ENCODE measurements around the gene GLCCI1.
"Not testable (repeated sequence)": the region's sequence is repeated elsewhere in the genome, so short reads cannot be mapped to it uniquely, and the experiment has no call there.

The GLCCI1 gene

GRCh38 chr7:8057566-8057965 is 89.0 kb downstream of the GLCCI1 start:
- Histone ChIP-seq H3K27me3 (ENCODE audit: low read depth) (no peaks in the 10 kb centered on the region), H3K9me3 (no peaks in the 10 kb centered on the region), H3K36me3 (replicated peaks) (peaks cover 5% of the 10 kb centered on the region), H3K4me3 (no peak overlapping the region), H3K4me1 (peaks cover 7% of the 10 kb centered on the region)
- in situ Hi-C loops (cut with MboI; ENCODE audit: low sequenced_read_pairs), result no loop called here
- DNase-seq (ENCODE audit: low spot score in 2 of 2), result peak in 1 of 2 experiments; percentile 3

- DNase-seq (ENCODE audit: low spot score in 2 of 2), result no peak
- H3K9me3 ChIP-seq, result no peaks in the 10 kb centered on the region
- H3K4me1 ChIP-seq, result peaks cover 7% of the 10 kb centered on the region
- in situ Hi-C loops (cut with MboI; ENCODE audit: low sequenced_read_pairs), result no loop called here
- H3K36me3 ChIP-seq (replicated peaks), result peaks cover 5% of the 10 kb centered on the region
- H3K27me3 ChIP-seq (ENCODE audit: low read depth), result no peaks in the 10 kb centered on the region
- no peak overlapping the region for H3K4me3 ChIP-seq
Observed at GRCh38 chr7:8058322-8058721, 89.7 kb downstream of the GLCCI1 start.

- Histone ChIP-seq H3K9me3 (no peaks in the 10 kb centered on the region), H3K4me3 (no peak overlapping the region), H3K4me1 (peaks cover 7% of the 10 kb centered on the region), H3K36me3 (replicated peaks) (peaks cover 5% of the 10 kb centered on the region), H3K27me3 (ENCODE audit: low read depth) (no peaks in the 10 kb centered on the region)
- DNase-seq (ENCODE audit: low spot score in 2 of 2), result no peak
- in situ Hi-C loops (cut with MboI; ENCODE audit: low sequenced_read_pairs), result no loop called here
Observed at GRCh38 chr7:8058852-8059251, 90.3 kb downstream of the GLCCI1 start.

- H3K36me3 ChIP-seq (replicated peaks), result peaks cover 5% of the 10 kb centered on the region
- in situ Hi-C loops (cut with MboI; ENCODE audit: low sequenced_read_pairs), result no loop called here
- H3K4me3 ChIP-seq, result no peak overlapping the region
Observed at GRCh38 chr7:8060241-8060640, 91.6 kb downstream of the GLCCI1 start.

GRCh38 chr7:8063300-8063699 is 94.7 kb downstream of the GLCCI1 start:
- H3K9me3 ChIP-seq; DNase-seq (ENCODE audit: low spot score in 2 of 2); in situ Hi-C loops (cut with MboI; ENCODE audit: low sequenced_read_pairs); H3K27me3 ChIP-seq (ENCODE audit: low read depth); H3K36me3 ChIP-seq (replicated peaks); H3K4me3 ChIP-seq: not testable (repeated sequence)
- H3K4me1 ChIP-seq, result peaks cover 17% of the 10 kb centered on the region

More at GRCh38 chr7:8060241-8060640, 91.6 kb downstream of the GLCCI1 start:
- DNase-seq (ENCODE audit: low spot score in 2 of 2), result no peak
- Histone ChIP-seq H3K9me3 (no peaks in the 10 kb centered on the region), H3K27me3 (ENCODE audit: low read depth) (no peaks in the 10 kb centered on the region), H3K4me1 (peaks cover 11% of the 10 kb centered on the region)

- no peaks in the 10 kb centered on the region; the same call in 1 of the 2 replicates for H3K36me3 ChIP-seq (replicated peaks)
- in situ Hi-C loops (cut with MboI; ENCODE audit: low sequenced_read_pairs), result no loop called here
- no peak overlapping the region for H3K4me3 ChIP-seq
- no peaks in the 10 kb centered on the region for H3K27me3 ChIP-seq (ENCODE audit: low read depth)
- no peak for DNase-seq (ENCODE audit: low spot score in 2 of 2)
- no peaks in the 10 kb centered on the region for H3K9me3 ChIP-seq
- H3K4me1 ChIP-seq, result peaks cover 17% of the 10 kb centered on the region
Observed at GRCh38 chr7:8063706-8064297, 95.2 kb downstream of the GLCCI1 start.

GRCh38 chr7:8064828-8065227 is 96.2 kb downstream of the GLCCI1 start:
- DNase-seq (ENCODE audit: low spot score in 2 of 2), result no peak
- Histone ChIP-seq H3K9me3 (no peaks in the 10 kb centered on the region), H3K4me3 (no peak overlapping the region), H3K36me3 (replicated peaks) (no peaks in the 10 kb centered on the region; the same call in 1 of the 2 replicates), H3K4me1 (peaks cover 17% of the 10 kb centered on the region), H3K27me3 (ENCODE audit: low read depth) (no peaks in the 10 kb centered on the region)
- in situ Hi-C loops (cut with MboI; ENCODE audit: low sequenced_read_pairs), result no loop called here

- in situ Hi-C loops (cut with MboI; ENCODE audit: low sequenced_read_pairs), result no loop called here
- DNase-seq (ENCODE audit: low spot score in 2 of 2), result peak in 1 of 2 experiments; percentile 21
- no peak overlapping the region for H3K4me3 ChIP-seq
- H3K4me1 ChIP-seq, result peaks cover 17% of the 10 kb centered on the region
- H3K27me3 ChIP-seq (ENCODE audit: low read depth), result no peaks in the 10 kb centered on the region
- no peaks in the 10 kb centered on the region; the same call in 1 of the 2 replicates for H3K36me3 ChIP-seq (replicated peaks)
- H3K9me3 ChIP-seq, result no peaks in the 10 kb centered on the region
Observed at GRCh38 chr7:8065356-8065813, 96.8 kb downstream of the GLCCI1 start.

- Histone ChIP-seq H3K4me1 (peaks cover 17% of the 10 kb centered on the region), H3K36me3 (replicated peaks) (no peaks in the 10 kb centered on the region), H3K9me3 (no peaks in the 10 kb centered on the region), H3K27me3 (ENCODE audit: low read depth) (no peaks in the 10 kb centered on the region), H3K4me3 (no peak overlapping the region)
- no peak for DNase-seq (ENCODE audit: low spot score in 2 of 2)
- in situ Hi-C loops (cut with MboI; ENCODE audit: low sequenced_read_pairs), result no loop called here
Observed at GRCh38 chr7:8068892-8069686, 100.5 kb downstream of the GLCCI1 start.

GRCh38 chr7:8070451-8071180 is 102.0 kb downstream of the GLCCI1 start:
- Histone ChIP-seq H3K36me3 (replicated peaks) (no peaks in the 10 kb centered on the region), H3K4me3 (no peak overlapping the region), H3K4me1 (peaks cover 10% of the 10 kb centered on the region), H3K9me3 (no peaks in the 10 kb centered on the region), H3K27me3 (ENCODE audit: low read depth) (no peaks in the 10 kb centered on the region)
- DNase-seq (ENCODE audit: low spot score in 2 of 2), result no peak
- in situ Hi-C loops (cut with MboI; ENCODE audit: low sequenced_read_pairs), result no loop called here

- no peak for DNase-seq (ENCODE audit: low spot score in 2 of 2)
- Histone ChIP-seq H3K36me3 (replicated peaks) (no peaks in the 10 kb centered on the region), H3K9me3 (no peaks in the 10 kb centered on the region), H3K4me3 (no peak overlapping the region), H3K27me3 (ENCODE audit: low read depth) (no peaks in the 10 kb centered on the region), H3K4me1 (no peaks in the 10 kb centered on the region)
- in situ Hi-C loops (cut with MboI; ENCODE audit: low sequenced_read_pairs), result no loop called here
Observed at GRCh38 chr7:8078418-8078817, 109.8 kb downstream of the GLCCI1 start.

- H3K36me3 ChIP-seq (replicated peaks), result no peaks in the 10 kb centered on the region
- no peak for DNase-seq (ENCODE audit: low spot score in 2 of 2)
- no peak overlapping the region for H3K4me3 ChIP-seq
- H3K9me3 ChIP-seq, result no peaks in the 10 kb centered on the region
- in situ Hi-C loops (cut with MboI; ENCODE audit: low sequenced_read_pairs), result no loop called here
- H3K27me3 ChIP-seq (ENCODE audit: low read depth), result no peaks in the 10 kb centered on the region
- peaks cover 20% of the 10 kb centered on the region for H3K4me1 ChIP-seq
Observed at GRCh38 chr7:8082762-8083161, 114.2 kb downstream of the GLCCI1 start.

GRCh38 chr7:8084836-8085235 is 116.2 kb downstream of the GLCCI1 start:
- in situ Hi-C loops (cut with MboI; ENCODE audit: low sequenced_read_pairs), result no loop called here
- Histone ChIP-seq H3K36me3 (replicated peaks) (no peaks in the 10 kb centered on the region), H3K4me1 (peaks cover 20% of the 10 kb centered on the region), H3K4me3 (no peak overlapping the region), H3K27me3 (ENCODE audit: low read depth) (no peaks in the 10 kb centered on the region), H3K9me3 (no peaks in the 10 kb centered on the region)
- peak; percentile 51 to 79 for DNase-seq (ENCODE audit: low spot score in 2 of 2)

- in situ Hi-C loops (cut with MboI; ENCODE audit: low sequenced_read_pairs), result no loop called here
- H3K4me3 ChIP-seq, result no peak overlapping the region
- no peaks in the 10 kb centered on the region for H3K36me3 ChIP-seq (replicated peaks)
- no peaks in the 10 kb centered on the region for H3K27me3 ChIP-seq (ENCODE audit: low read depth)
- DNase-seq (ENCODE audit: low spot score in 2 of 2), result peak; percentile 15 to 39
- no peaks in the 10 kb centered on the region for H3K9me3 ChIP-seq
- peaks cover 20% of the 10 kb centered on the region for H3K4me1 ChIP-seq
Observed at GRCh38 chr7:8085420-8085819, 116.8 kb downstream of the GLCCI1 start.

All from HAP-1 (cell line).